ENCODE measurements around the gene RBM44. TPM values are rescaled to one million over a fixed set of nuclear protein-coding genes. Genes with fewer than 3 reads are reported as not detected.
"Not testable (repeated sequence)": the region's sequence is repeated elsewhere in the genome, so short reads cannot be mapped to it uniquely, and the experiment has no call there.

Gene RBM44, protein sequence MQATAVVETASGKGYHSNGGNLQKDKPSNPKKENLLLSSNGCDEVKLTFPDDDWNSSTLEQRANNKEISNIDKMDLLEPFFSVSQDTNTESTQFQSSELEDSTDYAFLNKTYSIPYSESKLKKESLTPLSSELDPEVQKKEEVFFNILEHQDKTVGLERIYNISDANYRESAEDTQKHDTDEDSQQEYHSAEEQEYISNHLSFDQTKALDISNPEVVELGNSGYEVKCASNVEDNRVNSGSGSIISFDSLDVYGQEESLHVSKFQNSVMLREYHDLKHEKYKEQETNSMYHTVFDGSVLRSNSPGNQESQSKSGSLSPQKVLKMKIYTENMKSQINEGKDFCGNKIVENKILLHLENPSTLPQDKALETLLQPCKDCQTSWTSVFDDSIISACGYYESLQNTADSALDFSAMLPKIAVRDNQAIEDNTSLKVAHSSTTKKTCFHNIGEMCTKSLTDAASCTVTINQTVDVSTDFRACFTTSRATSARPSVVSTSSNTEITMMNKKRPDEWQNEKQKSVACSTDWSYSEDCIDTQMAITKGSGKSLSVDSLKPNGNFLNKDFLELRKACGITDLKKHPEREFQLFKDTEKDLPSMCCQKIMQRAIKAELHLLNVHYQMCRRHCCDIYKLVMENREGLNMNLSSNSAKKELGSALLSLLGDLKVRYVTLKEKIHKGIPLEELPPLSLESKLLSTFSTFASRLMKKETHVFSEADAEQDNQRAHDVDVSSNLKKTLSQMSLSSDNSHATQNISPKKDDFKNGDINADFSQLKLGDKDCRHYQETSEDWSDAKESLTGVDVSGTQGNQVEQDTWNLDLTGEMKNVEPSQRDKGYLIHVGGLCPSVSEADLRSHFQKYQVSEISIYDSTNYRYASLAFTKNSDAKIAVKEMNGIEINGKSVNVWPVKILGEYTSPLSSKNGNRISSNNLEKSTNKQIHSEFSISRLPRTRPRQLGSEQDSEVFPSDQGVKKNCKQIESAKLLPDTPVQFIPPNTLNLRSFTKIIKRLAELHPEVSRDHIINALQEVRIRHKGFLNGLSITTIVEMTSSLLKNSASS
- 0.03 TPM in 1 of 2 replicates, not detected in the other for total RNA-seq (2014; rRNA removed; shearing (Covaris generic); ENCODE audit: low replicate concordance)

DNA sequence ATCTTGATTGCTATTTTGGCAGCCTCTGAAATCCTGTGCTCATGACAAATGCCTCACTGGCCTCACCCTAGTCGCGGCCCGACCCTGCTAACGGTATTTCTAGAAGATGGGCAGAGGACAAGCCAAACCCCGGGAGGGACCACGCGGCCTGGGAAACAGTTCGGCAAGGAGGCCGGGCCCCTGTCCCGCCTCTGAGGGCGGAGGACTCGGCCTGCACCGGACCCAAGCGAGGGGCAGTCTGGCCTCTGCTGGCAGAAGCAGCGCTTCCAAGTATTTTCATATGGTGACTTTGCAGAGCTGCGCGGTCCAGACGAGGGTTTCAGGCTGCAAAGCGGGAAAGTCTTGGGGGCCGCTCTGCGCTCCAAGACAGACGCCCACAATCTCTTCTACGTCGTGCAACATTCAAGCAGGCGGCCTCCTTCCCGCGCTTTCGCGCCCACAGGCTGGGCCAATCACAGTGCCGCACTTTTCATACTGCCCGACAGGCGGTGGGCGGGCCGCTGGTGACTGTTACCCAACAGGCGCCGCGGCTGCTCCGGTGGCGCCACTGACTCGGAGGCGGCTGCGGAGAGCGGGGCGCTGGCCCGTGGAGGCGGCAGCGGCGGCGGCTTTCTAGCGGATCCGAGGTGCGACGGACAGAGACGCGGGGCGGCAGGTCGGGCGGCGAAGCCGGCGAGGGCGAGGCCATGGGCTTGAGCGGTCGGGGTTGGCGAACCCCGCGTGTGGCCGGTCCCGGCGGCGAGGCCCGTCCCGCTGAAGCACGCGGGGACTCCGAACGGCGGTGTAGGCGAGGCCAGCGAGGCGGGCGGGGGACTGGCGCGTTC is at the start of gene RBM44:
Gene RBM44, plus strand, starts transcription at position 544 of the 824 bp plus-strand sequence. CDS start 14,831 bp downstream, outside the sequence.
- no peak for DNase-seq (ENCODE audit: low read depth)
- in situ Hi-C loops (cut with HindIII; ENCODE audit: low pct_unique_long_range_greater_than_20kb, low sequenced_read_pairs): no loop called here

DNA sequence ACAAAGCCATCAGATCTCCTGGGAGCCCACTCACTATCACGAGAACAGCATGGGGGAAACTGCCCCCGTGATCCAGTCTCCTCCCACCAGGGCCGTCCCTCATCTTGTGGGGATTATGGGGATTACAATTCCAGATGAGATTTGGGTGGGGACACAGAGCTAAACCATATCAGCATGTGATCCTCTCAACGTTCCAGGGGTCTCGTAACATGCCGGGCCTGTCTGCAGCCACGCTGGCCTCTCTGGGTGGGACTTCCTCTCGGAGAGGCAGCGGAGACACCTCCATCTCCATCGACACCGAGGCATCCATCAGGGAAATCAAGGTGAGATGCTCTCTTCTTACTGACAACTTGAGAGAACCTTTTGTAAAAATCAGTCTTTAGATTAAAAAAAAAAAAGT is 49.6 kb upstream of the RBM44 start:
- no peak for DNase-seq (ENCODE audit: low read depth)
- in situ Hi-C loops (cut with HindIII; ENCODE audit: low pct_unique_long_range_greater_than_20kb, low sequenced_read_pairs): no loop called here

DNA sequence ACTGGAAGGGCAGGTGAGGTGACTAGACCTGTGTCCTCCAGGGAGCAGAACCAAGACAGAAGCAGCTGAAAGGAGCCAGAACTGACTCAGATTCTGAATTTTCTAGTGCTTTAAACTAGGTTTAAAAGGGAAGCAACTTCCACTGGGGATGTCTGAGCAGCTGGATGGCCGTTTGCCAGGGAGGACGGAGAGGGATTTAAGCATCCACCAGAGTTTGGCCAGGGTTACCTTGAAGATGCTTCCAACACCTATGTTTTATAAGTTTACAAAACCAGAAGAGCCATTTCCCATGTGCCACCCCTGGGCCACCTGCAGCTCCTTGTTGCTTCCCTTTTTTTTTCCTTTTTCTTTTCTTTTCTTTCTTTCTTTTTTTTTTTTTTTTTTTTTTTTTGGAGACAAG is 48.6 kb upstream of the RBM44 start:
- in situ Hi-C loops (cut with HindIII; ENCODE audit: low pct_unique_long_range_greater_than_20kb, low sequenced_read_pairs): no loop called here
- DNase-seq (ENCODE audit: low read depth): no peak

DNA sequence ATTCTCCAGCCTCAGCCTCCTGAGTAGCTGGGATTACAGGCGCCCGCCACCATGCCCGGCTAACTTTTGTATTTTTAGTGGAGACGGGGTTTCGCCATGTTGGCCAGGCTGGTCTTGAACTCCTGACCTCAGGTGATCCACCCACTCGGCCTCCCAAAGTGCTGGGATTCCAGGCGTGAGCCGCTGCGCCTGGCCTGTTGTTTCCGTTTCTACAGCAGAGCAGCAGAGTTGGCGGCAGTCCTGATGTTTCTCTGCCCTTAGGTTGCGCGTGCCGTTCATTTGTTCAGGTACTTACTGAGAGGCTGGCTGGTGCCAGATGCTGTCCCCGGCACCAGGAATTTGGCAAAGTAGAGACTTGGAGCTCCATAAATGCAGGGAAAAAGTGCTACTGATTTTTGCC is 48.1 kb upstream of the RBM44 start:
- DNase-seq (ENCODE audit: low read depth); in situ Hi-C loops (cut with HindIII; ENCODE audit: low pct_unique_long_range_greater_than_20kb, low sequenced_read_pairs): not testable (repeated sequence)

DNA sequence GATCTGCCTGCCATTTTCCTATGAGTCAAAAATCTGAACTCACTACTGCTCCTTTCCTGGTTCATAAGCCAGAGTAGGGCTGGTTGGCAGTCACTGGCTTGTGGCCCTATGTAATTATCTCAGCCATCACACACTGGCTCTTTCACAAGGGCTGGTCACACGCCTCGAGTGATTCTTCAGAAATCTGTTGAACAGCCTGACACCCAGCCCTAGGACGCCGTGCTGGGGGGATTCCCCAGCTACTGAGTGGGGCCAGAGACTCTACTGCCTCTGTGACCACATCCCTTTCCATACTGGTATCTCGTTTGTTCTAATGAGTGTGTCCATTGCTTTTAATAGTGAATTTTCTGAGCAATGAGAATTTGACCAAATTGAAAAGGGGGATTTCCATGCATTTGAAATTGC is 45.8 kb upstream of the RBM44 start:
- in situ Hi-C loops (cut with HindIII; ENCODE audit: low pct_unique_long_range_greater_than_20kb, low sequenced_read_pairs): no loop called here
- DNase-seq (ENCODE audit: low read depth): no peak

DNA sequence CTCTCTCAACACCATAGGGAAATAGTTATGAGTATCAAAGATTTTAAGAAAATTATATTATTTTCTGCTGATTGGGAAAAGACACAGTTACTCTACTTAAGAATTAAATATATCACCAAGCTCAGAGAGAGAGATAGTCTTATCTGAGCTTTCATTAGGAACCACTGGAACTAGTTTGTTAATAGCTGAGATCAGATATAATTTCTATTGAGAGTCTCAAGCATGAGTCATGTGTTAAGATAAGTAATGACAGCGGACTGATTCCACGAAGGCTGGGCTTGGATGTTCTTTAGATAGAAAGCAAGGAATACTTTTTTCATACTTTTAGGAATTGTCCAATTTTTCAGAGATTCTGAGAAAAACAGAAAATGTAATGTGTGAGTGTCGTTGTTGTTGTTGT is 44.4 kb upstream of the RBM44 start:
- in situ Hi-C loops (cut with HindIII; ENCODE audit: low pct_unique_long_range_greater_than_20kb, low sequenced_read_pairs): no loop called here
- no peak for DNase-seq (ENCODE audit: low read depth)

DNA sequence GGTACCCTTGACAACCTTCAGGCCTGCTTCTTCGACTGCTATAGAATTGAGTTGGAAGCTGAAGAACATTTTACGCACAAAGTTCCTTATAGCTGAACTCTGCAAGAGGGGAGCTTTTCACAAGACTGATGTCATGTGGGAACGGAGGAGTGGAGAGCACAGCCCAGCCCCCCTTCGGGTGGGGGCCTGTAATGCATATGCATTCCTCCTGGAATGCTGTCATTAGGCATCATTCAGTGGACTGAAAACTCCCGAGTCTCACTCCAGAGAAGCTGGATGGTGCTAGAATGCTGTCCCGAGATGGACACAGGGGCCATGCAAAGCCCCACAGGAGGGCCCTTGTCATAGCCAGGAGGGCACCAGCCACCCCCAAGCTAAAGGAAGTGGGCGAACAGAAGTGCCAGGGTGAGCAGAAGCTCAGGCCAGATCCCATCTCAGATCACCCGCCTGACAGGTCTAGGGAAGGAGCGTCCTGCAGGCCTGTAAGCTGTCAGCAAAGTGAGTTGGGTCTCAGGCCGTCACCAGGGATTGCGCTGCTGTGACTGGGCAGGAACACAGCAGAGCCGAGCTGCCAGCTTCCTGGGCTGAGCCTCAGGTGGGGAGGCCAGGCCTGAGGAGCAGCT is 43.8 kb upstream of the RBM44 start:
- no peak for DNase-seq (ENCODE audit: low read depth)
- in situ Hi-C loops (cut with HindIII; ENCODE audit: low pct_unique_long_range_greater_than_20kb, low sequenced_read_pairs): no loop called here

DNA sequence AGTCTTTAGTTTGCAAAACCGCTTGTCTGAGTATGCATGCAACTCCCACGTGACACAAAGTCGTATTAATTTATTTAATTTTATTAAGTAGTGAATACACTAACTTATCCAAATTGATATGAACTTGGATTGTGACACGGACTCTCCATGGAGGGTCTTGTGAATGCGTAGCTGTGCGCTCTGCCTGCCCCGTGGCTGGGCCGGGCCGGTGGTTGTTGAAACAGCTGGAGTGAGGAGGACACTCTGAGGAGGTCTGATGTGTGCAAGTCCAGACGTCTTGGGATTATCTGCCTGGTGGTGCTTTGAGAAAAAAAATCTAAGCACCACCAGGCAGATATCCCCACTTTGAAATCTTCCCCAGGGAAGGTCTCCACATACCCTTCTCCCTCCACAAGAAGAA is 41.0 kb upstream of the RBM44 start:
- in situ Hi-C loops (cut with HindIII; ENCODE audit: low pct_unique_long_range_greater_than_20kb, low sequenced_read_pairs): no loop called here
- no peak for DNase-seq (ENCODE audit: low read depth)

DNA sequence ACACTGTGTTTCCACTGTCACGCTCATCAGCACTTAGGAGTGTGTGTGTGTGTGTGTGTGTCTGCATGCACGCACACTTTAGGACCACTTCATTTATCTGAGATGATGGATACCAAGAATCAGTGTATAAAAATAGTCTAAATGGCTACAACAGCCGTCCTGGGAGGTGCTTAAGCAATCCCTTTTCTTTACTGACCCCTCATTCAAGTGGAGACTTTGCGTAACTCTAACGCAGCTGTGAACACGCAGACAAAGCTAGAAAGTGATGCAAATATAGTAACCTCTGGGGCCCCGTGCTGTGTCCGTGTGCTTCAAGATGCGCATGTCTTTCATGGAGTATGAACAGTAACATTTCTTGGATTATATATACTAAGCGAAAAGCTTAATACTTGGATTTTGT is 40.4 kb upstream of the RBM44 start:
- in situ Hi-C loops (cut with HindIII; ENCODE audit: low pct_unique_long_range_greater_than_20kb, low sequenced_read_pairs): no loop called here

DNA sequence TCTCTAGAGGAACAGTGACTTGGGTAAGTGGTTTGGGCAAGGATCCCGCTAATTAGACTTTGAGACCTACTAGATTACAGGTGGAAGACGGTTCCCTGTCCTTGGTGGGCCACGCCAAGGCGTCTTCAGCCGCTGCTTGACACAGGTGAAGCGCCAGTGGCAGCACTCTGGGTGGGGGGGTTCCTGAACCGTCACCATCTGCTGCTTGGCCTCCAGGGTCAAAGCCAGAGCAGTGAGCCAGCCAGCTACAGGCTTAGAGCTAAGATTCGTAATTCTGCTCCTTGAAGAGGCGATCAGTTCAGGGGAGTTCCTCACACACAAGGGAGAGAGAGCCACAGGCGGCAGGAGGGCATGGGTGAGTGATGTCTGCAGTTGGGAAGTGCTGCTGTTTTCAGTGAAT is 39.4 kb upstream of the RBM44 start:
- DNase-seq (ENCODE audit: low read depth): no peak
- in situ Hi-C loops (cut with HindIII; ENCODE audit: low pct_unique_long_range_greater_than_20kb, low sequenced_read_pairs): no loop called here

More for the DNA sequence above, 40.4 kb upstream of the RBM44 start:
- DNase-seq (ENCODE audit: low read depth): no peak

DNA sequence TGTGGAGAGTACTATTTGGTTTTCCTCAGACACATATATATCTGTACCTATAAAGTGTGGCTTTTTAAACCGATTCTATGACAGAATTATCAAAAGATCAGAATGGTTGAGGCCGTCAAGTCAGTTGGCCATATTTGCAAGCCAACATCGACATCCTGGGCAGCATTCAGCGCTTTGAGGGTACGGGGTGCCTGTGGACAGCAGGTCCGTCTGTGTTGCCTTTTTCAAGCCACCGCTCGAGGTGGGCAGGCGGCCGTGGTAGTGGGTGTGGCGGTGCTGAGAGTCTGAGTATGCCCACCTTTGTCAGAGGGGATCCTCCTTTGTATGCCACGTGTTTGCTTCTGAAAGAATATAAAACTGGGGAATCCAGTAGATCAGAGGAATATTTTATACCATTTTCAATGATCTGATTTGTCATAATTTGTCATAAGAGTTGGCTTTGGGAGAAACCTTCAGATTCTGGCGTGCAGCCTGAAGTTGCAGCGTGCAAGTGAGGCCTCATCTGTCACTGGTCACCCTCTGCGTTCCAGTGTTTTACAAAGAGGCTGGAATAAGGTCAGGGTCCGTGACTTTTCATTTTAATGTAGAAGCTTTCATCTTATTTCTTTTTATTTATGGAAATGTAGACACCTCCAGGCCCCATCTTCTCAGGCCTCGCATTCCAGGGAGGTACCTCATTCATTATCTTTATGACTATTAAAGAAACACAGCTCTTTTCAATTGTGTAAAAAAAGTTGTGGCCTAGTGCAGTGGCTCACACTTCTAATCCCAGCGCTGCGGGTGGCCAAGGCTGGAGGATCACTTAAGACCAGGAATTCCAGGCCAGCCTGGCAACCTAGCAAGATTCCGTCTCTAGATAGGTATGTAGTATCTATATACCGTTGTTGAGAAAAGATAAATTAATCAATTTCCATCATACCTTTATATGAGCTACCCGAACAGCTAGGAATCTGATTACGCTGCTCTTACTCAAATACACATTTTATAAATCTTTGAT is 37.8 kb upstream of the RBM44 start:
- in situ Hi-C loops (cut with HindIII; ENCODE audit: low pct_unique_long_range_greater_than_20kb, low sequenced_read_pairs): no loop called here
- no peak for DNase-seq (ENCODE audit: low read depth)

DNA sequence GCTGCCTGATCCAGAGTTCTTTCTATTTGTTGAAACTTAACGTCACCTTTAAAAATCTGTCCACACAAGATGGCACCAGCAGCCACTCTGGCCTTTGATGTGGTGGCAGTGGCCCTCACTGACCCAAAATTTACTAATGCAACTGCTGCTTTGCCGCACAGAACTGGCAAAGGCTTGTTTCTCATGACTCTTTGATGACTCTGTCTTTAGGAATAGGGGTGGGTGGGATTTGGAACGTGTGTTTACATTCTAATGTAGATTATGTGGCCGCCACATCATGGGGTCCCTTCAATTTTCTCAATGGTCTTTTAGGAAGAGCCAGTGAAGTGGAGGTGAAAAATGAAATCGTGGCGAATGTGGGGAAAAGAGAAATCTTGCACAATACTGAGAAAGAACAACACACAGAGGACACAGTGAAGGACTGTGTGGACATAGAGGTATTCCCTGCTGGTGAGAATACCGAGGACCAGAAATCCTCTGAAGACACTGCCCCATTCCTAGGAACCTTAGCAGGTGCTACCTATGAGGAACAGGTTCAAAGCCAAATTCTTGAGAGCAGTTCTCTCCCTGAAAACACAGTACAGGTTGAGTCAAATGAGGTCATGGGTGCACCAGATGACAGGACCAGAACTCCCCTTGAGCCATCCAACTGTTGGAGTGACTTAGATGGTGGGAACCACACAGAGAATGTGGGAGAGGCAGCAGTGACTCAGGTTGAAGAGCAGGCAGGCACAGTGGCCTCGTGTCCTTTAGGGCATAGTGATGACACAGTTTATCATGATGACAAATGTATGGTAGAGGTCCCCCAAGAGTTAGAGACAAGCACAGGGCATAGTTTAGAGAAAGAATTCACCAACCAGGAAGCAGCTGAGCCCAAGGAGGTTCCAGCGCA is 36.0 kb upstream of the RBM44 start:
- in situ Hi-C loops (cut with HindIII; ENCODE audit: low pct_unique_long_range_greater_than_20kb, low sequenced_read_pairs); DNase-seq (ENCODE audit: low read depth): not testable (repeated sequence)

DNA sequence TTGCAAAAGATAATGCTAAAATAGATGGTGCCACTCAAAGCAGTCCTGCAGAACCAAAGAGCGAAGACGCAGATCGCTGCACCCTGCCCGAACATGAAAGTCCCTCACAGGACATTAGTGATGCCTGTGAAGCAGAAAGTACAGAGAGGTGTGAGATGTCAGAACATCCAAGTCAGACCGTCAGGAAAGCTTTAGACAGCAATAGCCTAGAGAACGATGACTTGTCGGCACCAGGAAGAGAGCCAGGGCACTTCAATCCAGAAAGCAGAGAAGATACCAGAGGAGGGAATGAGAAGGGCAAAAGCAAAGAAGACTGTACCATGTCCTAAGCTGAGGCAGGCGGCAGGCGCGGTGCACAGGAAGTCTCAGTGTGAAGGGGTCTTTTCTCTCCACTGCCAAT is 34.8 kb upstream of the RBM44 start:
- in situ Hi-C loops (cut with HindIII; ENCODE audit: low pct_unique_long_range_greater_than_20kb, low sequenced_read_pairs): no loop called here

DNA sequence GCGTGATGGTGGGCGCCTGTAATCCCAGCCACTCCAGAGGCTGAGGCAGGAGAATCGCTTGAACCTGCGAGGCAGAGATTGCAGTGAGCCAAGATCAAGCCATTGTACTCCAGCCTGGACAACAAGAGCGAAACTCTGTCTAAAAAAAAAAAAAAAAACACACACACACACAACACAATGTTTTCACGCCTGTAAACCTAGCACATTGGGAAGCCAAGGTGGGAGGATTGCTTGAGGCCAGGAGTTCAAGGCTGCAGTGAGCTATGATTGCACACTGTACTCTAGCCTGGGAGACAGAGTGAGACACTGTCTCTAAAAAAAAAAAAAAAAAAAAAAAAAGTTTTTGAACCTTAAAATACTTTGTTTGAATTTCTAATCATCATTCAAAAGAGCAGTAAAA is 33.5 kb upstream of the RBM44 start:
- in situ Hi-C loops (cut with HindIII; ENCODE audit: low pct_unique_long_range_greater_than_20kb, low sequenced_read_pairs); DNase-seq (ENCODE audit: low read depth): not testable (repeated sequence)

More for the DNA sequence above, 34.8 kb upstream of the RBM44 start:
- no peak for DNase-seq (ENCODE audit: low read depth)

DNA sequence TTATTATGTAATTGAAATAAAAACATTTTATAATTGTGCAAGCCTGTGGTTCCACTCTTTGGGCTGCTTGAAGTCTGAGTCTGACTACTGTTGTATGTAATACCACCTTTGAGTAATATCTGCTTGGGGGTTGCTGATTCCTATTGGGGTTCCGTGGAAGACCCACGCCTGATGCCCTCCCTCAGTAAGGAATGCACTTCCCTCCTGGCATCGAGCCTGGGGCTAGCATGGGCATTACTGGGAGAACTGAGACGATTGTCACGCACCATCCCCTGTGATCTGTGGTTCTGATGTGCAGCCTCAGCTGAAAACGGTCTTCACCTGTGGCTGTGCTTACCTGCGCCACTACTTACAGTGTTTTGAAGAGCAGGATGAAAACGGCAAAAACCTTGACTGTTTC is 32.7 kb upstream of the RBM44 start:
- in situ Hi-C loops (cut with HindIII; ENCODE audit: low pct_unique_long_range_greater_than_20kb, low sequenced_read_pairs): no loop called here

DNA sequence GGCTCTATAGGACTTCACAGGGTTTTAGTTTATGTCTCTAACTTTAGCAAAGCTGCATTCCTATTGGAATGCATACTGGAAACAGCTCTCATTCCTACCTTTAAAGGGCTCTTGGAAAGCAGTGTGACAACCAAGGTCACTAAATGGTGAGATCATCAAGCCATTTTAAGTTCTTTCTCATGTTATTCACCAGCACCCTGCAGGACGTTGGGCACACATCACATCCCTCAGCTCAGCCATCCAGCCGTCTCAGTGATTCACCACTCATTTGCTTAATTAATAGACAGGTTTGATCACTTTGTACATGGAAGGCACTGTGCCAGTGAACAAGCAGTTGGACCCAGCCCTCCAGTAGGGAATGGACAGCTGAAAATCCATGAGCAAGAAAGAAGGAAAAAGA is 32.2 kb upstream of the RBM44 start:
- in situ Hi-C loops (cut with HindIII; ENCODE audit: low pct_unique_long_range_greater_than_20kb, low sequenced_read_pairs): no loop called here

More for the DNA sequence above, 32.7 kb upstream of the RBM44 start:
- no peak for DNase-seq (ENCODE audit: low read depth)

More for the DNA sequence above, 32.2 kb upstream of the RBM44 start:
- no peak for DNase-seq (ENCODE audit: low read depth)

All from Caki2 (cell line).